ENCODE results near the gene PLEKHJ1.

The PLEKHJ1 gene

GRCh38 chr19:2269244-2270156, 33.4 kb upstream of the PLEKHJ1 start:
- DNase-seq, result peak; percentile 98

DNA sequence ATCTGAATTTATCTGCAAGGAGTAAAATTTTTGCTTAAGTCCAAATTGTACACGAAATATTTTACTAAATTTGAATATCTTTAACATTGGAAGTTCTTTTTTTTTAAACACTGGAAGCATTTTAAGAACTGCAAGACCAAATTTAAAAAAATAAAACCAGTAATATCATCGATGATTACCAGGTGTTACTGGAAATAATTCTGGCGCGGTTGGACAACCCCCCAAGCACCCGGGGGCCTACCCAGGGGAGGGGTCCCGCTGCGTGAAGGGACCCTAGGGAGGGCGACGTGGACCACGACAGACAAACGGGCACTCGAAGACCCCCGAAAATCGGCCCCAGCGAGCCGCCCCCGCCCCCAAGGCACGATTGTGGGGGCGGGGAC, 32.7 kb upstream of the PLEKHJ1 start:
- no peak for DNase-seq

DNA sequence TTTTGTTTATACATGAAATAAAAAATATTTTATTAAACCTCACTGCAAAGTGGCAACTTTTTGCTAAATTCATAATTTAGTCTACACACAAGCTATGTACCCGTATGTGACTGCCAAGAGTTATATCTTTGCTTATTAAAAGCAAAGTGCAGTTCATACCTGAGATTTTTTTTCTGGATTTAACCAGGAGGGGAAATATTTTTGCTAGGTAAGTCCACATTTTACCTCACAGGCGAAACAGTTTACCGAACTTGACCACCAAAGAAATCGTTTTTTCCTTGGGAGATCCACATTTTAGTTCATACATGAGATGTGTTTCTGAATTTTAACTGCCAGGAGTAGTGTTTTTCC, 32.3 kb upstream of the PLEKHJ1 start:
- DNase-seq, result no peak

DNA sequence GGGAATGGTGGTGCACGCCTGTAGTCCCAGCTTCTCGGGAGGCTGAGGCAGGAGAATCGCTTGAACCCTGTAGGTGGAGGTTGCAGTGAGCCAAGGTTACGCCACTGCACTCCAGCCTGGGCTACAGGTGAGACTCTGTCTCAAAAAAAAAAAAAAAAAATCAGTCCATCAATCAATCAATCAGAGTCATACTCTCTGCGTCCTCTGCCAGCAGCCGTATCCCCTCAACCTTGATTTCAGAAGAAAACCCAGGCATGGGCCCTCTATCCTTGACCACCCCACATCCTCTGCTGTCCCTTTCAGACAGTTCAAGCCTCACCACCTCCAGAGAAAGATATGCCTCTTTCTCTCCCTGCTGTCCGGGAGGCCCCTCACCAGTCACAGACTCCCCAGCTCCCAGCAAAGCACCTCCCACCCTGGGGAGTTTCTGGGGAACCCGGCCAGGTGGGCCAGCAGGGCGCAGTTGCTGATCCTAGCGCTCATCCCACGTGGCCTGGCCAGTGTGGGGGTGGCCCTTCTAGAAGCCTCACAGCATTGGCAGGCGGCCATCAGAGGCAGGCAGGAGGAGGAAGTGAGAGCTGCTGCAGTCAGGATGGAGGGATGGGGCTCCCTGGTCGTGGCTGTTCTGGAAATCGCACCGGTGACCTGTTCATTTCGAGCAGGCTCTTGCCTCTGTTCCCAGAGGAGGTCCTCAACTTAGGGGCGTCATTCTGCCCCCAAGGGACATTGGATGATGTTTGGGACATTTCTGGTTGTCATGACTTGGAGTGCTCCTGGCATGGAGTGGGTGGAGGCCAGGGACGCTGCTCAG, 30.3 kb upstream of the PLEKHJ1 start:
- DNase-seq, result peak; percentile 94

DNA sequence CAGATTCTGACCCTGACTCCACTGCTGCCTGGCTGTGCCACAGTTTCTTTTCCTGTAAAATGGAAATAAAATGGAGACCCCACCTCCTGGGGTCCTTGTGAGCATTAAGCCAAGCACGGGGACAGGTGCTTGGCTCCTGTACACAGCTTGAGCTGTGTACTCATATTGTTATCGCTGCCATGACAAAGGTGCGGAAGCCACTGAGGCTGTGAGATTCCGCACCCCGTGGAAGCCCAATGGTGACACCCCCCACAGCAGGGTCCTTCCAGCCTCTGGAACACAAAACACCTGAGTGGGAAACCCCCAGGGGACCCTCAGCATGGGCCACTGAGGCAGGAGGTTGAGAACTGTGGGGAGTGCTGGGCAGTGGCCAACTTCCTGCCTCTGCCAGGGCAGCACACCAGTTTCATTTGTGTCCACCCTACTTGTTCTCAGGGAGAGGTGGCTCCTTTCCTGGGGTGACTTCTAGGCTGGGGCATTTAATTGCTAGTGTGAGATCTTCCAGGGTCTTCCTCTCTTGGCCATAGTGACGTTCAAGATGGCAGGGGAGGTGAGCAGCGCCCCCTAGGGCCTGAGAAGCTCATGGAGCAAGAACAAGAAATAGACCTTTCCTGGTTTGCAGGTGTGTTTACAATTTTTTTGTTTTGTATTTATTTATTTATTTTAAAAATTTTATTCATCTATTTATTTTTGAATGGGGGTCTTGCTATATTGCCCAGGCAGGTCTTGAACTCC, 25.5 kb upstream of the PLEKHJ1 start:
- DNase-seq, result peak; percentile 71

- DNase-seq, result peak; percentile 34
These were observed 24.2 kb upstream of the PLEKHJ1 start for GRCh38 chr19:2260341-2260805.

DNA sequence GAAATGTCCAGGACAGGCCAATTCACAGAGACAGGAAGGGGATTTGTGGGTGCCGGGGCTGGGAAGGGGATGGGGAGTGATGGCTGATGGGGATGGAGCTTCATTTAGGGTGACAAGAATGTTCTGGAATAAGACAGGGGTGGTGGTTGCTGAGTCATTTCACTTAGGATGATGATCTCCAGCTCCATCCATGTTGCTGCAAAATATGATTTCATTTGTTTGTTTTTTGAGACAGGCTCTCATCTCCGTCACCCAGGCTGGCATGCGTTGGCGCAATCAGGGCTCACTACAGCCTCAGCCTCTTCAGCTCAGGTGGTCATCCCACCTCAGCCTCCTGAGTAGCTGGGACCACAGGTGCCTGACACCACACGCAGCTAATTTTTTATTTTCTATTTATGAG, 23.2 kb upstream of the PLEKHJ1 start:
- no peak for DNase-seq

- no peak for DNase-seq
These were observed 20.0 kb upstream of the PLEKHJ1 start, which contains the start of gene JSRP1 for GRCh38 chr19:2255982-2256685. Gene JSRP1, minus strand, starts transcription at chr19:2256417. Its CDS starts 1,103 bp downstream, at chr19:2255314.

- DNase-seq, result no peak
These were observed 19.1 kb upstream of the PLEKHJ1 start for GRCh38 chr19:2255112-2255845.

- DNase-seq, result peak; percentile 49
These were observed 18.1 kb upstream of the PLEKHJ1 start for GRCh38 chr19:2254064-2254872.

- peak; percentile 83 for DNase-seq
These were observed 17.3 kb upstream of the PLEKHJ1 start for GRCh38 chr19:2253106-2254063.

DNA sequence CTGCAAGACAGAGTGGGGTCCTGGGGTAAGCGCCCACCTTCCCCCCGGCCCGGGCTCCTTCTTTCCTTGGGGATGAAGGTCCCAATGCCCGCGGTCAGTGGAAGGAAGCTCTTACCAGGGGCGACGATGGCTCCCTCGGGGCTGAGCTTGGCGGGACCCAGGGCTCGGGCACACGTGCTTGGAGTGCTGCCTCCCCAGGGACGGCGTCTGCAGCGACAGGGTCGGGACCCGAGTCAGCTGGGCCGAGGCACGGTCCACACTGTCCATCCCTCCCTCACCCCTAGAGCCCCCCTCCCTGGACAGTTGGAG, 16.6 kb upstream of the PLEKHJ1 start:
- no peak for DNase-seq

GRCh38 chr19:2252055-2252796, 16.1 kb upstream of the PLEKHJ1 start:
- peak; percentile 44 for DNase-seq

DNA sequence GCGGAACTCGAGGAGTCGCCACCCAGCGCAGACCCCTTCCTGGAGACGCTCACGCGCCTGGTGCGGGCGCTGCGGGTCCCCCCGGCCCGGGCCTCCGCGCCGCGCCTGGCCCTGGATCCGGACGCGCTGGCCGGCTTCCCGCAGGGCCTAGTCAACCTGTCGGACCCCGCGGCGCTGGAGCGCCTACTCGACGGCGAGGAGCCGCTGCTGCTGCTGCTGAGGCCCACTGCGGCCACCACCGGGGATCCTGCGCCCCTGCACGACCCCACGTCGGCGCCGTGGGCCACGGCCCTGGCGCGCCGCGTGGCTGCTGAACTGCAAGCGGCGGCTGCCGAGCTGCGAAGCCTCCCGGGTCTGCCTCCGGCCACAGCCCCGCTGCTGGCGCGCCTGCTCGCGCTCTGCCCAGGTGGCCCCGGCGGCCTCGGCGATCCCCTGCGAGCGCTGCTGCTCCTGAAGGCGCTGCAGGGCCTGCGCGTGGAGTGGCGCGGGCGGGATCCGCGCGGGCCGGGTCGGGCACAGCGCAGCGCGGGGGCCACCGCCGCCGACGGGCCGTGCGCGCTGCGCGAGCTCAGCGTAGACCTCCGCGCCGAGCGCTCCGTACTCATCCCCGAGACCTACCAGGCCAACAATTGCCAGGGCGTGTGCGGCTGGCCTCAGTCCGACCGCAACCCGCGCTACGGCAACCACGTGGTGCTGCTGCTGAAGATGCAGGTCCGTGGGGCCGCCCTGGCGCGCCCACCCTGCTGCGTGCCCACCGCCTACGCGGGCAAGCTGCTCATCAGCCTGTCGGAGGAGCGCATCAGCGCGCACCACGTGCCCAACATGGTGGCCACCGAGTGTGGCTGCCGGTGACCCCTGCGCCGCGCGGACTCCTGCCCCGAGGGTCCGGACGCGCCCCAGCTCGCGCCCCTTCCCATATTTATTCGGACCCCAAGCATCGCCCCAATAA, 15.3 kb upstream of the PLEKHJ1 start:
- peak; percentile 68 for DNase-seq

GRCh38 chr19:2250766-2251105, 14.6 kb upstream of the PLEKHJ1 start:
- DNase-seq, result no peak

GRCh38 chr19:2249880-2250765, 14.0 kb upstream of the PLEKHJ1 start:
- DNase-seq, result peak; percentile 55

All from hematopoietic multipotent progenitor cell treated with erythropoietin and hydrocortisone succinate and interleukin-3 and kit ligand, for 4 days (in vitro differentiated cells).